Measurements from ENCODE around the gene ALPI.
A peak's percentile ranks its signal among the peaks of the same experiment; 100 is the strongest.

Gene ALPI

GRCh38 chr2:232415138-232415690 lies 40.7 kb upstream of the ALPI start:
- Histone ChIP-seq H3K4me3 (ENCODE audit: low read depth in 1 of 5, low read length in 5 of 5) (no peak overlapping the region), H3K27me3 (ENCODE audit: control insufficient read depth in 5 of 5, insufficient read depth in 4 of 5, low read length in 5 of 5) (peaks cover 31 to 51% (median 48%) of the 10 kb centered on the region in 5 donors), H3K9me3 (ENCODE audit: control insufficient read depth in 5 of 5, low read length in 5 of 5) (no peaks in the 10 kb centered on the region), H3K36me3 (ENCODE audit: control insufficient read depth in 5 of 5, insufficient read depth in 5 of 5, low read length in 5 of 5) (no peaks in the 10 kb centered on the region), H3K27ac (ENCODE audit: low read depth, low read length) (no peak overlapping the region), H3K9ac (ENCODE audit: low read length in 5 of 5) (no peak overlapping the region), H3K4me1 (ENCODE audit: control insufficient read depth in 5 of 5, insufficient read depth in 5 of 5, low read length in 5 of 5) (peaks cover 0 to 35% (median 16%) of the 10 kb centered on the region in 5 donors)

GRCh38 chr2:232415736-232416520 lies 40.0 kb upstream of the ALPI start:
- peaks cover 0 to 35% (median 21%) of the 10 kb centered on the region in 5 donors for H3K4me1 ChIP-seq (ENCODE audit: control insufficient read depth in 5 of 5, insufficient read depth in 5 of 5, low read length in 5 of 5)
- no peaks in the 10 kb centered on the region for H3K36me3 ChIP-seq (ENCODE audit: control insufficient read depth in 5 of 5, insufficient read depth in 5 of 5, low read length in 5 of 5)
- no peaks in the 10 kb centered on the region for H3K9me3 ChIP-seq (ENCODE audit: control insufficient read depth in 5 of 5, low read length in 5 of 5)
- peaks cover 31 to 56% (median 49%) of the 10 kb centered on the region in 5 donors for H3K27me3 ChIP-seq (ENCODE audit: control insufficient read depth in 5 of 5, insufficient read depth in 4 of 5, low read length in 5 of 5)
- no peak overlapping the region for H3K27ac ChIP-seq (ENCODE audit: low read depth, low read length)
- H3K9ac ChIP-seq (ENCODE audit: low read length in 5 of 5), result no peak overlapping the region
- no peak overlapping the region for H3K4me3 ChIP-seq (ENCODE audit: low read depth in 1 of 5, low read length in 5 of 5)

GRCh38 chr2:232416521-232417470 lies 39.2 kb upstream of the ALPI start:
- Histone ChIP-seq H3K9ac (ENCODE audit: low read length in 5 of 5) (no peak overlapping the region), H3K36me3 (ENCODE audit: control insufficient read depth in 5 of 5, insufficient read depth in 5 of 5, low read length in 5 of 5) (no peaks in the 10 kb centered on the region), H3K4me1 (ENCODE audit: control insufficient read depth in 5 of 5, insufficient read depth in 5 of 5, low read length in 5 of 5) (peaks cover 0 to 37% (median 21%) of the 10 kb centered on the region in 5 donors), H3K27me3 (ENCODE audit: control insufficient read depth in 5 of 5, insufficient read depth in 4 of 5, low read length in 5 of 5) (peaks cover 38 to 62% (median 58%) of the 10 kb centered on the region in 5 donors), H3K9me3 (ENCODE audit: control insufficient read depth in 5 of 5, low read length in 5 of 5) (no peaks in the 10 kb centered on the region), H3K4me3 (ENCODE audit: low read depth in 1 of 5, low read length in 5 of 5) (no peak overlapping the region), H3K27ac (ENCODE audit: low read depth, low read length) (no peak overlapping the region)

- Histone ChIP-seq H3K27ac (ENCODE audit: low read depth, low read length) (no peak overlapping the region), H3K36me3 (ENCODE audit: control insufficient read depth in 5 of 5, insufficient read depth in 5 of 5, low read length in 5 of 5) (no peaks in the 10 kb centered on the region), H3K9ac (ENCODE audit: low read length in 5 of 5) (no peak overlapping the region), H3K27me3 (ENCODE audit: control insufficient read depth in 5 of 5, insufficient read depth in 4 of 5, low read length in 5 of 5) (peaks cover 40 to 64% (median 58%) of the 10 kb centered on the region in 5 donors), H3K4me1 (ENCODE audit: control insufficient read depth in 5 of 5, insufficient read depth in 5 of 5, low read length in 5 of 5) (peaks cover 0 to 37% (median 21%) of the 10 kb centered on the region in 5 donors), H3K9me3 (ENCODE audit: control insufficient read depth in 5 of 5, low read length in 5 of 5) (peaks cover 0 to 7% (median 2%) of the 10 kb centered on the region in 5 donors), H3K4me3 (ENCODE audit: low read depth in 1 of 5, low read length in 5 of 5) (no peak overlapping the region)
Observed at GRCh38 chr2:232417489-232417888, 38.5 kb upstream of the ALPI start.

GRCh38 chr2:232418056-232418455 lies 37.9 kb upstream of the ALPI start:
- no peak overlapping the region for H3K9ac ChIP-seq (ENCODE audit: low read length in 5 of 5)
- no peak overlapping the region for H3K27ac ChIP-seq (ENCODE audit: low read depth, low read length)
- H3K4me1 ChIP-seq (ENCODE audit: control insufficient read depth in 5 of 5, insufficient read depth in 5 of 5, low read length in 5 of 5), result peaks cover 0 to 32% (median 21%) of the 10 kb centered on the region in 5 donors
- H3K36me3 ChIP-seq (ENCODE audit: control insufficient read depth in 5 of 5, insufficient read depth in 5 of 5, low read length in 5 of 5), result no peaks in the 10 kb centered on the region
- H3K27me3 ChIP-seq (ENCODE audit: control insufficient read depth in 5 of 5, insufficient read depth in 4 of 5, low read length in 5 of 5), result peaks cover 40 to 64% (median 56%) of the 10 kb centered on the region in 5 donors
- no peak overlapping the region for H3K4me3 ChIP-seq (ENCODE audit: low read depth in 1 of 5, low read length in 5 of 5)
- H3K9me3 ChIP-seq (ENCODE audit: control insufficient read depth in 5 of 5, low read length in 5 of 5), result peaks cover 0 to 10% (median 5%) of the 10 kb centered on the region in 5 donors

- H3K27me3 ChIP-seq (ENCODE audit: control insufficient read depth in 5 of 5, insufficient read depth in 4 of 5, low read length in 5 of 5), result peaks cover 40 to 64% (median 55%) of the 10 kb centered on the region in 5 donors
- H3K9ac ChIP-seq (ENCODE audit: low read length in 5 of 5), result no peak overlapping the region
- H3K36me3 ChIP-seq (ENCODE audit: control insufficient read depth in 5 of 5, insufficient read depth in 5 of 5, low read length in 5 of 5), result no peaks in the 10 kb centered on the region
- H3K4me3 ChIP-seq (ENCODE audit: low read depth in 1 of 5, low read length in 5 of 5), result peak overlapping the region in 4 of 5 donors; percentile 22 to 60 (median 48)
- H3K4me1 ChIP-seq (ENCODE audit: control insufficient read depth in 5 of 5, insufficient read depth in 5 of 5, low read length in 5 of 5), result peaks cover 0 to 28% (median 21%) of the 10 kb centered on the region in 5 donors
- no peak overlapping the region for H3K27ac ChIP-seq (ENCODE audit: low read depth, low read length)
- peaks cover 0 to 13% (median 5%) of the 10 kb centered on the region in 5 donors for H3K9me3 ChIP-seq (ENCODE audit: control insufficient read depth in 5 of 5, low read length in 5 of 5)
Observed at GRCh38 chr2:232418466-232419244, 37.3 kb upstream of the ALPI start.

- Histone ChIP-seq H3K36me3 (ENCODE audit: control insufficient read depth in 5 of 5, insufficient read depth in 5 of 5, low read length in 5 of 5) (no peaks in the 10 kb centered on the region), H3K4me1 (ENCODE audit: control insufficient read depth in 5 of 5, insufficient read depth in 5 of 5, low read length in 5 of 5) (peaks cover 0 to 28% (median 21%) of the 10 kb centered on the region in 5 donors), H3K4me3 (ENCODE audit: low read depth in 1 of 5, low read length in 5 of 5) (peak overlapping the region in 3 of 5 donors; percentile 45 to 60 (median 50)), H3K27ac (ENCODE audit: low read depth, low read length) (no peak overlapping the region), H3K9me3 (ENCODE audit: control insufficient read depth in 5 of 5, low read length in 5 of 5) (peaks cover 0 to 13% (median 5%) of the 10 kb centered on the region in 5 donors), H3K9ac (ENCODE audit: low read length in 5 of 5) (no peak overlapping the region), H3K27me3 (ENCODE audit: control insufficient read depth in 5 of 5, insufficient read depth in 4 of 5, low read length in 5 of 5) (peaks cover 40 to 64% (median 57%) of the 10 kb centered on the region in 5 donors)
Observed at GRCh38 chr2:232419245-232420072, 36.5 kb upstream of the ALPI start.

GRCh38 chr2:232420073-232420454 lies 35.9 kb upstream of the ALPI start:
- Histone ChIP-seq H3K4me1 (ENCODE audit: control insufficient read depth in 5 of 5, insufficient read depth in 5 of 5, low read length in 5 of 5) (peaks cover 0 to 28% (median 21%) of the 10 kb centered on the region in 5 donors), H3K27me3 (ENCODE audit: control insufficient read depth in 5 of 5, insufficient read depth in 4 of 5, low read length in 5 of 5) (peaks cover 36 to 64% (median 57%) of the 10 kb centered on the region in 5 donors), H3K27ac (ENCODE audit: low read depth, low read length) (no peak overlapping the region), H3K4me3 (ENCODE audit: low read depth in 1 of 5, low read length in 5 of 5) (no peak overlapping the region), H3K36me3 (ENCODE audit: control insufficient read depth in 5 of 5, insufficient read depth in 5 of 5, low read length in 5 of 5) (no peaks in the 10 kb centered on the region), H3K9me3 (ENCODE audit: control insufficient read depth in 5 of 5, low read length in 5 of 5) (peaks cover 0 to 13% (median 5%) of the 10 kb centered on the region in 5 donors), H3K9ac (ENCODE audit: low read length in 5 of 5) (no peak overlapping the region)
